Peyer's patch (tissue), 4 donors: Measurements from ENCODE around the gene VWF. TPM values are rescaled to one million over a fixed set of nuclear protein-coding genes. Genes with fewer than 3 reads are reported as not detected.

Source experiments
- DNase-seq, 3 donors: peaks; one replicate each; pipeline ENCODE4 v3.0.0-alpha.2; 2017 to 2019
- H3K27ac ChIP-seq, 4 donors: fragments of 200-600 bp; sonication (generic); one replicate each; pipeline ENCODE4 v1.5.1; 2016 to 2019
- H3K27me3 ChIP-seq, 2 donors: fragments of 200-600 bp; sonication (generic); one replicate each; pipeline ENCODE4 v1.5.1; 2019
- H3K36me3 ChIP-seq, 3 donors: fragments of 200-600 bp; sonication (generic); one replicate each; pipeline ENCODE4 v1.5.1; 2016 to 2019
- H3K4me1 ChIP-seq, 4 donors: fragments of 200-600 bp; sonication (generic); one replicate each; pipeline ENCODE4 v1.5.1; 2016 to 2019
- H3K4me3 ChIP-seq, 4 donors: fragments of 200-600 bp; sonication (generic); 1 replicate in 3 of 4; 2 replicates in 1 of 4; pipeline ENCODE4 v1.5.1; 2016 to 2019; ENCODE audit warnings: mild to moderate bottlenecking in 1 of 4
- H3K9me3 ChIP-seq, 4 donors: fragments of 200-600 bp; sonication (generic); one replicate each; pipeline ENCODE4 v1.5.1; 2016 to 2019; ENCODE audit warnings: mild to moderate bottlenecking in 1 of 4
- CTCF ChIP-seq, 6 experiments: fragments of 450-650 bp in 4 of 6; fragments of 200-600 bp in 2 of 6; sonication (generic) in 1 of 6; IDR thresholded peaks; one replicate each; pipeline ENCODE4 v1.5.1; 2017 to 2019; ENCODE audit warnings: antibody characterized with exemption in 6 of 6, mild to moderate bottlenecking in 3 of 6, moderate library complexity in 1 of 6
- POLR2A ChIP-seq, 2 donors: fragments of 450-650 bp; IDR thresholded peaks; one replicate each; pipeline ENCODE4 v1.5.1; 2017; ENCODE audit warnings: antibody characterized with exemption in 2 of 2, mild to moderate bottlenecking in 2 of 2, moderate library complexity in 2 of 2
- total RNA-seq, 4 donors: library from RNA; depleted of rRNA; stranded (reverse); fragments of >200 nt; gene quantifications; one replicate each; pipeline ENCODE4 v1.1.0, GENCODE V29; 2016

Gene VWF
- total RNA-seq, 4 donors from 2014 or later, result 21.5 to 98.2 (median 62.7) TPM

GRCh38 chr12:6123258-6123657 is 1.2 kb downstream of the VWF start:
- TF ChIP-seq CTCF (IDR thresholded peaks at IDR 0.05) (no peak), POLR2A (IDR thresholded peaks at IDR 0.05) (no peak)
- no peaks in the 10 kb centered on the region for H3K4me1 ChIP-seq
- H3K27ac ChIP-seq, result peak overlapping the region in 2 of 4 donors; percentile 43 to 65
- DNase-seq, result no peak
- peak overlapping the region in 2 of 4 donors; percentile 19 to 29 for H3K4me3 ChIP-seq
- no peaks in the 10 kb centered on the region for H3K36me3 ChIP-seq
- no peaks in the 10 kb centered on the region for H3K27me3 ChIP-seq
- H3K9me3 ChIP-seq, result no peaks in the 10 kb centered on the region

GRCh38 chr12:6122201-6122600 is 2.3 kb downstream of the VWF start:
- Histone ChIP-seq H3K36me3 (no peaks in the 10 kb centered on the region), H3K4me3 (peak overlapping the region in 1 of 4 donors; percentile 29), H3K9me3 (no peaks in the 10 kb centered on the region), H3K27ac (peak overlapping the region in 1 of 4 donors; percentile 65), H3K27me3 (no peaks in the 10 kb centered on the region), H3K4me1 (no peaks in the 10 kb centered on the region)
- DNase-seq, result peak in 1 of 3 donors; percentile 10
- TF ChIP-seq CTCF (IDR thresholded peaks at IDR 0.05), result no peak
- no peak for TF ChIP-seq POLR2A (IDR thresholded peaks at IDR 0.05)

GRCh38 chr12:6120796-6121473 is 3.5 kb downstream of the VWF start:
- Histone ChIP-seq H3K4me1 (no peaks in the 10 kb centered on the region), H3K36me3 (no peaks in the 10 kb centered on the region), H3K27me3 (no peaks in the 10 kb centered on the region), H3K4me3 (peak overlapping the region in 1 of 4 donors; percentile 11), H3K27ac (peak overlapping the region in 2 of 4 donors; percentile 39 to 58), H3K9me3 (no peaks in the 10 kb centered on the region)
- peak in 1 of 3 donors; percentile 33 for DNase-seq
- TF ChIP-seq CTCF (IDR thresholded peaks at IDR 0.05) (no peak), POLR2A (IDR thresholded peaks at IDR 0.05) (no peak)

GRCh38 chr12:6118891-6119568 is 5.4 kb downstream of the VWF start:
- H3K4me3 ChIP-seq, result no peak overlapping the region
- TF ChIP-seq CTCF (IDR thresholded peaks at IDR 0.05) (no peak), POLR2A (IDR thresholded peaks at IDR 0.05) (no peak)
- H3K27ac ChIP-seq, result no peak overlapping the region

GRCh38 chr12:6116471-6117021 is 7.9 kb downstream of the VWF start:
- TF ChIP-seq POLR2A (IDR thresholded peaks at IDR 0.05) (no peak), CTCF (IDR thresholded peaks at IDR 0.05) (no peak)
- Histone ChIP-seq H3K27me3 (no peaks in the 10 kb centered on the region), H3K4me3 (no peak overlapping the region), H3K36me3 (no peaks in the 10 kb centered on the region), H3K9me3 (no peaks in the 10 kb centered on the region), H3K4me1 (no peaks in the 10 kb centered on the region), H3K27ac (peak overlapping the region in 2 of 4 donors; percentile 35 to 53)
- DNase-seq, result peak in 2 of 3 donors; percentile 8 to 42

More at GRCh38 chr12:6118891-6119568, 5.4 kb downstream of the VWF start:
- H3K9me3 ChIP-seq, result no peaks in the 10 kb centered on the region
- no peaks in the 10 kb centered on the region for H3K36me3 ChIP-seq
- H3K4me1 ChIP-seq, result no peaks in the 10 kb centered on the region
- DNase-seq, result peak in 1 of 3 donors; percentile 37
- no peaks in the 10 kb centered on the region for H3K27me3 ChIP-seq
